Endothelial cell of umbilical vein (primary cell): Measurements from ENCODE around the gene KLHL5. TPM values are rescaled to one million over a fixed set of nuclear protein-coding genes. Genes with fewer than 3 reads are reported as not detected.

Experiments used
- BruUV-seq: library from RNA; stranded (reverse); fragments of 400-500 nt; replicated peaks from 2 replicates; lab custom pipeline; 2021; lab: Mats Ljungman, UMichigan
- CTCF ChIA-PET: fragments of 300-600, 350-600 bp; sonication (Branson Sonifier 250); formaldehyde crosslinking; loops from one replicate; lab custom pipeline; 2021; ENCODE audit warnings: antibody characterized with exemption, inconsistent platforms; lab: Charles Lee
- POLR2A ChIA-PET: fragments of 300-600, 350-600 bp; sonication (Branson Sonifier 250); formaldehyde crosslinking; loops from one replicate; lab custom pipeline; 2021; ENCODE audit warnings: antibody characterized with exemption, inconsistent platforms; lab: Charles Lee
- DNase-seq: peaks from one replicate; pipeline ENCODE4 v3.0.0-alpha.2; 2011; ENCODE audit warnings: low read depth, low spot score
- FAIRE-seq: peaks from 2 replicates; lab custom pipeline; 2011; peaks lifted over from hg19 to GRCh38; lab: Jason Lieb, UNC
- H2AFZ ChIP-seq: 2 replicates; pipeline ENCODE4 v1.6.0; 2012; ENCODE audit warnings: low read depth, low read length, control low read depth, inconsistent platforms
- H3K27ac ChIP-seq: 2 replicates; pipeline ENCODE4 v1.5.1; 2011; ENCODE audit warnings: low read depth, mild to moderate bottlenecking, control low read depth, low read length, moderate library complexity; ENCODE audit not compliant: insufficient read depth
- H3K27me3 ChIP-seq, 2 experiments: 2 replicates each; pipeline versions ENCODE4 v1.6.0 to v1.6.1; 2011; ENCODE audit warnings: low read length in 2 of 2, mixed read lengths in 1 of 2; ENCODE audit not compliant: control insufficient read depth in 2 of 2, insufficient read depth in 2 of 2
- H3K36me3 ChIP-seq, 2 experiments: 2 replicates in 1 of 2; 3 replicates in 1 of 2; pipeline ENCODE4 v1.5.1; 2011; ENCODE audit warnings: low read length in 2 of 2, mild to moderate bottlenecking in 1 of 2, moderate library complexity in 1 of 2; ENCODE audit not compliant: control insufficient read depth in 2 of 2, insufficient read depth in 2 of 2; ENCODE audit errors: extremely low read depth in 1 of 2
- H3K4me1 ChIP-seq: 3 replicates; pipeline ENCODE4 v1.5.1; 2011; ENCODE audit warnings: mild to moderate bottlenecking, low read length; ENCODE audit not compliant: control insufficient read depth, insufficient read depth; ENCODE audit errors: extremely low read depth
- H3K4me2 ChIP-seq: 2 replicates; pipeline ENCODE4 v1.6.1; 2011; ENCODE audit warnings: low read length, control low read depth, mixed read lengths; ENCODE audit not compliant: insufficient read depth
- H3K4me3 ChIP-seq, 3 experiments: fragments of 200-600 bp in 1 of 3; sonication (generic), shearing (Covaris generic) in 1 of 3; replicated peaks in 1 of 3; 2 replicates each; pipeline ENCODE4 v1.5.1; 2011 to 2016; ENCODE audit warnings: control low read depth in 3 of 3, low read length in 3 of 3, mild to moderate bottlenecking in 2 of 3, inconsistent platforms in 1 of 3, low read depth in 1 of 3, moderate library complexity in 1 of 3; ENCODE audit not compliant: insufficient read depth in 1 of 3
- H3K79me2 ChIP-seq: 2 replicates; pipeline ENCODE4 v1.6.0; 2012; ENCODE audit warnings: low read length, inconsistent platforms; ENCODE audit not compliant: control insufficient read depth, insufficient read depth
- H3K9ac ChIP-seq: replicated peaks from 2 replicates; pipeline ENCODE3; 2011; ENCODE audit warnings: low read length, control low read depth; ENCODE audit not compliant: insufficient read depth; ENCODE audit errors: extremely low read depth
- H3K9me1 ChIP-seq: replicated peaks from 3 replicates; pipeline ENCODE4 v1.6.0; 2011; ENCODE audit warnings: mild to moderate bottlenecking, low read length; ENCODE audit not compliant: control insufficient read depth, insufficient read depth; ENCODE audit errors: extremely low read depth
- H3K9me3 ChIP-seq: replicated peaks from 2 replicates; pipeline ENCODE4 v1.5.1; 2012; ENCODE audit warnings: low read length, inconsistent platforms; ENCODE audit not compliant: control insufficient read depth, insufficient read depth
- H4K20me1 ChIP-seq: replicated peaks from 2 replicates; pipeline ENCODE3; 2011; ENCODE audit warnings: mild to moderate bottlenecking, low read length; ENCODE audit not compliant: control insufficient read depth, insufficient read depth; ENCODE audit errors: extremely low read depth
- CTCF ChIP-seq, 2 donors: IDR thresholded peaks; 1 replicate in 1 of 2; 2 replicates in 1 of 2; pipeline ENCODE4 v1.5.1; 2011; ENCODE audit warnings: low read length in 2 of 2, mild to moderate bottlenecking in 2 of 2, moderate library complexity in 2 of 2, control low read depth in 1 of 2, inconsistent platforms in 1 of 2, low read depth in 1 of 2; ENCODE audit not compliant: insufficient read depth in 1 of 2; ENCODE audit errors: extremely low read depth in 1 of 2
- EZH2 ChIP-seq: IDR thresholded peaks from 2 replicates; pipeline ENCODE4 v1.6.1; 2012; ENCODE audit warnings: borderline replicate concordance, low read depth, mild to moderate bottlenecking, moderate library complexity, low read length, inconsistent platforms; ENCODE audit not compliant: severe bottlenecking
- FOS ChIP-seq: IDR thresholded peaks from 2 replicates; pipeline ENCODE4 v1.6.1; 2011; ENCODE audit warnings: mild to moderate bottlenecking, low read length, moderate library complexity, borderline replicate concordance; ENCODE audit not compliant: insufficient read depth
- GATA2 ChIP-seq: IDR thresholded peaks from 2 replicates; pipeline ENCODE4 v1.7.0; 2011; ENCODE audit warnings: low read depth, mild to moderate bottlenecking, moderate library complexity, mixed read lengths, low read length; ENCODE audit not compliant: insufficient read length, insufficient read depth
- MAX ChIP-seq: IDR thresholded peaks from 2 replicates; pipeline ENCODE4 v1.6.1; 2011; ENCODE audit not compliant: insufficient read depth, insufficient read length
- POLR2A ChIP-seq: IDR thresholded peaks from 2 replicates; pipeline ENCODE4 v1.6.1; 2012; ENCODE audit warnings: low read depth, mild to moderate bottlenecking, control low read depth, low read length
- dilution Hi-C: fragments of 300-500 bp; cut with MboI; formaldehyde crosslinking; loops from one replicate; pipeline ENCODE4 v1.15.0; 2019; ENCODE audit warnings: low sequenced_read_pairs; ENCODE audit not compliant: extremely low pct_ligation_motif_present
- intact Hi-C: fragments of 100-400 bp; cut with micrococcal nuclease; formaldehyde crosslinking; loops from one replicate; pipeline ENCODE4 v1.10.0; 2022
- polyA plus RNA-seq, 4 experiments: library from polyadenylated mRNA; depleted of rRNA in 3 of 4; stranded (reverse) in 3 of 4; unstranded in 1 of 4; fragments of >200 nt; gene quantifications; 2 replicates each; pipeline versions ENCODE4 v1.2.1 to v1.2.3, GENCODE V29; 2011 to 2012; ENCODE audit warnings: missing spikeins in 1 of 4
- total RNA-seq: library from RNA; stranded (reverse); gene quantifications from 2 replicates; pipeline ENCODE4 v1.2.3, GENCODE V29; 2021

Gene KLHL5
- total and polyA plus RNA-seq, 2 donors (not counting 3 experiments of a cell fraction or from before 2014, with no cell fraction given): 32.2 to 54.6 TPM

GRCh38 chr4:39042366-39042765 lies 19.7 kb upstream of the KLHL5 start:
- TF ChIP-seq MAX: no peak
- TF ChIP-seq CTCF (IDR thresholded peaks at IDR 0.05; ENCODE audit: extremely low read depth in 1 of 2, insufficient read depth in 1 of 2, low read depth in 1 of 2, low read length in 2 of 2): no peak
- TF ChIP-seq EZH2: no peak
- no peak for TF ChIP-seq GATA2
- no peak for TF ChIP-seq FOS
- no peak for TF ChIP-seq POLR2A
- Histone ChIP-seq H3K4me2 (no peak overlapping the region), H3K4me3 (no peak overlapping the region), H3K36me3 (no peaks in the 10 kb centered on the region), H3K79me2 (peaks cover 19% of the 10 kb centered on the region), H3K27ac (no peak overlapping the region), H3K9me1 (no peaks in the 10 kb centered on the region), H3K4me1 (peaks cover 32% of the 10 kb centered on the region), H3K9me3 (no peaks in the 10 kb centered on the region), H4K20me1 (no peaks in the 10 kb centered on the region), H3K9ac (no peak overlapping the region), H2AFZ (peak overlapping the region; percentile 36), H3K27me3 (no peaks in the 10 kb centered on the region)
- FAIRE-seq: no peak
- intact Hi-C loops: loop anchor here (5.0 to 10.0 kb wide), 5 partner anchors 55 to 288 kb away; partner anchors contain the start of gene FAM114A1
- BruUV-seq: no TSS peak
- ChIA-PET CTCF (interaction anchor here (0.8 to 3.6 kb wide), 5 partner anchors 10 to 93 kb away, joined by 3 to 20 read pairs (median 4); partner anchors contain the start of gene TMEM156), POLR2A (no interaction called here)
- no peak for DNase-seq
- dilution Hi-C loops: no loop called here
